Middle frontal gyrus (tissue), 1 donor: Measurements from ENCODE around the gene SLC6A12.

ENCODE experiments used
- DNase-seq: peaks from one replicate; pipeline ENCODE4 v3.0.0-alpha.2; 2015; ENCODE audit warnings: low spot score; ENCODE audit errors: extremely low spot score

Gene SLC6A12

DNA sequence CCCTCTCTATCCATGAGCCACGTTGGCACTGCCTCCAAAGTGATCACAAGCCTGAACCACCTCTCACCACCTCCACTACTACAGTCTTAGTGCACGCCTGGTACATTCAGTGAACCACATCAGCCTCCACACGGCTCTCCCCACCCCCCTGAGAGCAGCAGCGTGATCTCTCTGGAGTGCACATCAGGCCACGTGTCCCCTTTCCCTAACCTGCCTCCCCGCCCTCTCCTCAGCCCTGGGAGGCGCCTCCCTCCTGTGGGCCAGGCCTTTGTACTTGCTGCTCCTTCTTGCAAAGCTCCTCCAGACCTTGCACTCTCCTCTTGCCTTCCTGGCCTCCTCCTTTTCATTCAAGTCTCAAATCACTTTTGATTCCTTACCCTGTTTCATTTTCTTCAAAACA lies 49.8 kb downstream of the SLC6A12 start:
- DNase-seq, result no peak

- DNase-seq, result no peak
Observed at GRCh38 chr12:163406-163986, 50.5 kb downstream of the SLC6A12 start.

DNA sequence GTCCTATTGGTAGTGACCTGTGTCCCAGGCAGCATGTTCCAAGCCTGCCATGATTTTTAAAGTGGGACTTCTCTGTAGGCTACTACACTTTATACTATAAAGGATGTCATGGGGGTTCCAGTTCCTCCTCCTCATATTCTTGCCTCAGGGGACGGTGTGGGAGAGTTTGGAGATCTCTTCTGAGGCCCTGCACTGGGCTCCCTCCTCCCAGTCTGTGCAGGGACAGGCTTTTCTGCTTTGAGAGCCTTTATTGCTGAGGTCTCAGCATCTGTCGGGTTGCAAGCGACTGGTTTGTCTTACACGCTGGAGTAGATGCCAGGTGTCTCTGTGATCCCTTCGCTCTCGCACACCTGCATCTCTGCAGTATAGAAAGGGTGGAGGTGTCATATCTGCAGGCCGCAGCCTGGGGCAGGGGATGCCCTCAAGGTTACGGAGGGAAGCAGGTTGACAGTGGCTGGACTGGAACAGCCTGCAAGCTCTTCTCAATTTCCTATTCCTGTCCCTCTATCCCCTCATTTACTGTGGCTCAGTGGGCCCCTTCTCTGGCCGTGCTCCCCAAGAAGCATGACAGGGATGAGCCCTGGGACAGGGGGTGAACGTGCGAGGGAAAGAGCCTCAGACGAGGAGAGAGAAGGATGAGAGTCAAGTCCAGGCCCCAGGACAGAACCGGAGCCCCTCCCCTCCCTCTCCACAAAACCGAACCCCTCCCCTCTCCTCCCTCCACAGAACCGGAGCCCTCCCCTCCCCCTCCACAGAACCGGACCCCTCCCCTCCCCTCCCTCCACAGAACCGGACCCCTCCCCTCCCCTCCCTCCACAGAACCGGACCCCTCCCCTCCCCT lies 51.3 kb downstream of the SLC6A12 start:
- DNase-seq, result no peak

DNA sequence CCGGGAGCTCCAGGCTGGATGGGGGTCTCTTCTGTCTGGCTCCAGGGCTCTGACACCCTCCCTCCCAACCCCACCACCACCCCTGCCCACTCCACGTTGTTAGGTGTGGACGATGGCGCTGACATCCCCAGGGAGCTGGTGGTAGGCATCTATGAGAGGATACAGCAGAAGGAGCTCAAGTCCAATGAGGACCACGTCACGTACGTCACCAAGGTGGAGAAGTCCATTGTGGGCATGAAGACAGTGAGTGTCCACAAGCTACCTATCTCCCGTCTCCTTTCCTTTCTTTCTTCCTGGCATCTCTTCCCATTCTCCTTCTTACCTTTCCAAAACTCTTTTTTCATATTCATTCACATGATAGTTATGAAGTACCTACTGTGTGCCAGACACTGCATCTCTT lies 52.1 kb downstream of the SLC6A12 start:
- DNase-seq, result no peak

- no peak for DNase-seq
Observed at GRCh38 chr12:160858-161257, 53.1 kb downstream of the SLC6A12 start.

DNA sequence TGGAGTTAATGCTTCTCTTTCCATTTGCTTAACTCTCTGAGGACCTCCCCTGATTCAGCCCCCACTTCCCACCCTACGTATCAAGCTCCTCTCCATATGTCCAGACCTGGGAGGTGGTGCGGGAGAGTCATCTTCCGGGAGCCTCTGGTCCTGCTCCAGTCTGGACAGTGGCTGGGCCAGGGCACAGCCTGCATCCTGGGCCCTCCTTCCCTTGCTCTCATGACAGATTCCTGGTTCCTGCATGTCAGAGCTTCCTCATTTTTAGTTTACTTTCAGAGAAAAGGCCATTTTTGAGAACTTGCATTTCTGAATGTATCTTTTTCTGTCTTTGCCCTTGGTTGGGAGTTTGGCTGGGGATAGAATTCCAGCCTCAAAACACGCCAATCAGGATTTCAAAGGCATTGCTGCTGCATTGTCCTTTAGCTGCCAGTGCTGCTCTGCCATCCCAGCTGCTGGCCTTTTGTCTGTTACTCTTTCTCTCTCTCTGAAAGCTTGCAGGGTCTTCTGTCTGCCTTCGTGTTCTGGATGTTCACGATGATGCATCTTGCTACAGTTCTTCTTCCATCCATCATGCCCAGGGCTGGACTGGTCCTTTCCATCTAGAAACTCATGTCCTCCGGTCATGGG lies 54.7 kb downstream of the SLC6A12 start:
- DNase-seq, result no peak

- no peak for DNase-seq
Observed at GRCh38 chr12:157644-158043, 56.3 kb downstream of the SLC6A12 start.

DNA sequence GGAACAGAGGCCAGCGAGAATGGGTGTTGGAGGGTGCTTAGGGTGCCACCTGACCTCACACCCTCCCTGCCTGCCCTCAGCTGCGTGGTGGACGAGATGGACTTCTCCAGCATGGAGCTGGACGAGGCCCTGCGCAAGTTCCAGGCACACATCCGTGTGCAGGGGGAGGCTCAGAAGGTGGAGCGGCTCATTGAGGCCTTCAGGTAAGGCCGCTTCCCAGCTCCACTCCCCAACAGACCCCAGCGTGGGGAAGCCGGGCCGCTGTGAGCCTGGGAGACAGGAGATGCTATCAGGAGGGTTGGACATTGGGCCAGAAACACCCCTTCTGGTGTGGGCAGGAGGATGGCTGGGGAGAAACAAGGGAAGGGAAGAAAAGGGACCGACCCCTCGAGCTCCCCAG lies 57.0 kb downstream of the SLC6A12 start:
- DNase-seq, result no peak

- no peak for DNase-seq
Observed at GRCh38 chr12:155646-156045, 58.3 kb downstream of the SLC6A12 start.

- no peak for DNase-seq
Observed at GRCh38 chr12:155006-155405, 59.0 kb downstream of the SLC6A12 start.

GRCh38 chr12:154058-154457 lies 59.9 kb downstream of the SLC6A12 start:
- no peak for DNase-seq

- DNase-seq, result no peak
Observed at GRCh38 chr12:153080-153746, 60.7 kb downstream of the SLC6A12 start.

DNA sequence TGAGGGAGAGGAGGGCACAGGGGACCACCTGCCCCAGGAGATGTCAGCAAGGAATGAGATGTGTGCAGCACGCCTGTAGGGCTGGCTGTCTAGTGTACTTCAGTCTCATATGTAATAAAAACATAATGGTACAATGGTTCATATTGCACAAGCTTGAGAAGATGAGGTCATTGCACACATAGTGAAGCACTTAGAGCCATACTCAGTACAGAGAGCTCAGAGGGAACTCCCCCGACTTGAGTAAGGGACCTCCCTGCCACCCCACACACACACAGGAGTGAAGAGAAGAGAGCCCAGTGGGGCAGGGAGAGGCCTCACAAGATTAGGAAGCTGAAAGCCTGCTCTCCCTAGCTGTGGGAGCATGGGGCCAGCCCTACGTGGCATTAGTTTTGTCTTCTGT lies 61.5 kb downstream of the SLC6A12 start:
- DNase-seq, result no peak

DNA sequence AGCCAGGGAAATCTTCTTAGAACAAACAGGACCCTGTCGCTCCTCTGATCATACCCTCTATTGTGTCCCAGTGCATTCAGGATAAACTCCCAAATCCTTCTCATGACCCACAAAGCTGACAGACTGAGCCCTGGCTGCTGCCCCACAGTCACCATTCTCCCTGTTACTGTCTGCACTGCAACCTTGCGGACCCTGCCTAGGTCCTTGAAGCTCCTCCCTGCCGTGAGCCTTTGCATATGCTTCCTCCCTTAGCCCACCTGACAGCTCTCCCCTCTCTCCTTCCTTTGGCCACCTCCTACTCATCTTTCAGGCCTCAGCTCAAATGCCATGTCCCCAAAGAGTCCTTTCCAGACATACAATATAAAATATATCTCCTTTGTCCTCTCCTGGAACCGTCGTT lies 62.4 kb downstream of the SLC6A12 start:
- no peak for DNase-seq

DNA sequence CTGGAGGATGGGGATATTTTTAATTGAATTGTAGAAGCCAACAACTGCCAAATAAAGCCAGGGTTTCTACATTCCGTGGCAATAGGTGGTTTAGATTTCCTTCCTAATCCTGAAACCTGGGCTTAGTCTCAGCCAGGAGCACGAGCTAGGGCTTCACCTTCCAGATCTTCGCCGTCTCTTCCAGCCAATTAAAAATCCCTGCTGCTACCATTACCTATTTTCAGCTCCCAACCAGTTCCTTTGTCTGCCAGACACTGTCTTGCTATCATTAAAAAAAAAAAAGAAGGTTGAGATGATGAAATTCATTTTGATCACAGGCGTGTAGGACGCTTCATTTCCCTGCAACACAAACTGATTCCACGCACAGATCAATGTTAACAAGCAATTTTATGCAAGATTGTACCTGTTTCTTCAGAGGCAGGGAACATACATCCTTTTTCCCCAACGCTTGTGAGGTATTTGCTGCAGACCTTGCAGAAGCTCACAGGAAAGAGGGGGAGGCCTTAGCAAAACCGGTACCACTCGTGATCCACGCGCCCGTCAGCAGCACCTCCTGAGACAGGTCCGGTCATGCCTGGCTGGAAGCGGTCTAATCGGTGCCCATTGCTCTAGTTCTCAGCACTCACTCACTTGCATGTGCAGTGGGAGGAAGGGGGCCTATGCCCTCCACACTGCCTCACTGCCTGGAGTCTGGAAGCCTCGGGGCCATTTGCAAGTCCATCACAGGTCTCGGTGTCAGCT lies 65.1 kb downstream of the SLC6A12 start:
- no peak for DNase-seq

DNA sequence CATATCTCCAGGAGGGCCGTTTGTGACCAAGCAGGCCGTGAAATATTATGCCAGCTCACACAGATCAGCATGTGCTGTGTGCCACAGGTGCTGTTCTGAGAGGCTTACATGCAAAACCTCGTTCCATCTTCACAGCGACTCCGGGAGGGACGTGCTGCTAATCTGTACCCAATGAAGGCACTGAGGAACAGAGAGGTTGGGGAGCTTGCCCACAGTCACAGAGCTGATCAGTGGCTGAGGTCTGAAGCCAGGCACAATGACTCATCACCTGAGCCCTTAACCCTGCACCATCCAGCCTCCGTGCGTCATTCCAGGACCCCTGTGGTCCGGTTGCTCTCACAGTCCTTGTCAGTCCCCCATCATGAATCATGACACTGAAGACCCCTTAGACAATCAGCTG lies 66.7 kb downstream of the SLC6A12 start:
- no peak for DNase-seq

- DNase-seq, result no peak
Observed at GRCh38 chr12:145369-145960, 68.5 kb downstream of the SLC6A12 start.

DNA sequence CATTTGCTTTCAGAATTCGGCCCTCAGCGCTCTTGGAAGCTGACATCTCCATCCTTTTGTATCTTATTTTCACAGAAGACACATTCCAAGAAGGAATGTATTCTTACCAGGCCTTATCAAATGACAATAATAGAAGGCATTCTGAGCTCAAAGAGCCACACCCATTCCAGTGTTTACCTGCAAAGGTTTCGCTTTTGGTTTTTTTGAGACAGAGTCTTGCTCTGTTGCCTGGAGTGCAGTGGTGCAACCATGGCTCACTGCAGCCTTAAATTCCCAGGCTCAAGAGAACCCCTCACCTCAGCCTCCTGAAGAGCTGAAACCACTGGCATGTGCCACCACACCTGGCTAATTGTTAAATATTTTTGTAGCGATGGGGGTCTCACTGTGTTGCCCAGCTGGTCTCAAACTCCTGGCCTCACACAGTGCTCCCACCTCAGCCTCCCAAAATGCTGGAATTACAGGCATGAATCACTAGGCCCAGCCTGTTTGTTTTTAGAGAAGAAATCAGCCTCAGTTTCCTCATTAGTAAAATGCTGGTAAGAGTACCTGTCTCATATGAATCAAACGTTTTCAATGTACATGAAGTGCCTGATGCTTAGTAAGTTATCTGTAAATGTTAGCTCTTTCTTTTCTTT lies 69.2 kb downstream of the SLC6A12 start:
- DNase-seq, result no peak

- DNase-seq, result no peak
Observed at GRCh38 chr12:143964-144649, 69.8 kb downstream of the SLC6A12 start.

GRCh38 chr12:140162-140561 lies 73.8 kb downstream of the SLC6A12 start:
- no peak for DNase-seq
